Right ventricle myocardium superior (tissue), 1 donor: ENCODE data around the gene PREP. TPM values are rescaled to one million over a fixed set of nuclear protein-coding genes. Genes with fewer than 3 reads are reported as not detected.
"Not testable (repeated sequence)": the region's sequence is repeated elsewhere in the genome, so short reads cannot be mapped to it uniquely, and the experiment has no call there.

Experiments used
- ATAC-seq: fragments of 200-7000 bp; cut with Tn5 transposase; one replicate; pipeline ENCODE4 v1.9.1; 2020; ENCODE audit warnings: mild to moderate bottlenecking; ENCODE audit not compliant: poor library complexity
- DNase-seq: peaks from one replicate; pipeline ENCODE4 v3.0.0-alpha.2; 2020
- intact Hi-C: fragments of 100-400 bp; cut with DNase I; formaldehyde crosslinking; loops from one replicate; pipeline ENCODE4 v1.11.2; 2022
- total RNA-seq: library from RNA; stranded (reverse); fragmentation: NEBNext Ultra II Directional; extraction: Animal tissue kit (Norgen Biotek cat#: 25700); gene quantifications from one replicate; pipeline ENCODE4 v1.2.1, GENCODE V29; 2021
- donor health status: DM: no; HTN: yes; CAD: no; lungs with severe emphysema.

PREP gene
- total RNA-seq, 1 donor from 2014 or later: 23.0 TPM

GRCh38 chr6:105363100-105363754 lies 39.7 kb downstream of the PREP start:
- DNase-seq: no peak
- no peak for ATAC-seq
- intact Hi-C loops: loop anchor here (5.0 to 10.0 kb wide), 2 partner anchors 228 to 276 kb away; a partner anchor contains a TSS

GRCh38 chr6:105359419-105360370 lies 43.2 kb downstream of the PREP start:
- DNase-seq (no peak), ATAC-seq (peak; percentile 34)
- intact Hi-C loops: loop anchor here (5.0 to 10.0 kb wide), 2 partner anchors 225 to 272 kb away; a partner anchor contains a TSS

- intact Hi-C loops: no loop called here
- DNase-seq: no peak
- ATAC-seq: peak; percentile 55
These were observed 45.7 kb downstream of the PREP start for GRCh38 chr6:105357165-105357564.

GRCh38 chr6:105352037-105352617 lies 50.8 kb downstream of the PREP start:
- DNase-seq (no peak), ATAC-seq (peak; percentile 56)
- intact Hi-C loops: no loop called here

- intact Hi-C loops: no loop called here
- ATAC-seq (no peak), DNase-seq (no peak)
These were observed 54.0 kb downstream of the PREP start for GRCh38 chr6:105348897-105349296.

GRCh38 chr6:105346052-105346451 lies 56.8 kb downstream of the PREP start:
- intact Hi-C loops: no loop called here
- ATAC-seq (peak; percentile 69), DNase-seq (no peak)

GRCh38 chr6:105345506-105345905 lies 57.4 kb downstream of the PREP start:
- DNase-seq: no peak
- intact Hi-C loops: no loop called here
- peak; percentile 79 for ATAC-seq

GRCh38 chr6:105344881-105345370 lies 58.0 kb downstream of the PREP start:
- intact Hi-C loops: no loop called here
- ATAC-seq: no peak

GRCh38 chr6:105338350-105338983 lies 64.4 kb downstream of the PREP start:
- DNase-seq, intact Hi-C loops, ATAC-seq: not testable (repeated sequence)

More at GRCh38 chr6:105344881-105345370, 58.0 kb downstream of the PREP start:
- DNase-seq: no peak

GRCh38 chr6:105336986-105337385 lies 65.9 kb downstream of the PREP start:
- ATAC-seq (no peak), DNase-seq (no peak)
- intact Hi-C loops: no loop called here

GRCh38 chr6:105332576-105332975 lies 70.3 kb downstream of the PREP start:
- no peak for ATAC-seq
- no peak for DNase-seq
- intact Hi-C loops: no loop called here

GRCh38 chr6:105331927-105332326 lies 71.0 kb downstream of the PREP start:
- ATAC-seq (no peak), DNase-seq (no peak)
- intact Hi-C loops: no loop called here

- ATAC-seq (no peak), DNase-seq (no peak)
- intact Hi-C loops: no loop called here
These were observed 72.0 kb downstream of the PREP start for GRCh38 chr6:105330913-105331312.

GRCh38 chr6:105330364-105330763 lies 72.5 kb downstream of the PREP start:
- DNase-seq (no peak), ATAC-seq (peak; percentile 55)
- intact Hi-C loops: no loop called here

- ATAC-seq (peak; percentile 47), DNase-seq (no peak)
- intact Hi-C loops: no loop called here
These were observed 75.8 kb downstream of the PREP start for GRCh38 chr6:105326833-105327770.

- intact Hi-C loops: no loop called here
- ATAC-seq (peak; percentile 42), DNase-seq (no peak)
These were observed 76.7 kb downstream of the PREP start for GRCh38 chr6:105326216-105326615.

GRCh38 chr6:105324386-105324950 lies 78.4 kb downstream of the PREP start:
- intact Hi-C loops: no loop called here

More at GRCh38 chr6:105324386-105324950, 78.4 kb downstream of the PREP start:
- ATAC-seq (no peak), DNase-seq (no peak)
